ENCODE data around the gene JADE1.

Gene JADE1

GRCh38 chr4:128866269-128866668 lies 56.8 kb downstream of the JADE1 start:
- H3K4me2 ChIP-seq (ENCODE audit: insufficient read depth, low read length, poor library complexity, severe bottlenecking) = no peak overlapping the region
- H3K9ac ChIP-seq (ENCODE audit: low read depth, low read length, poor library complexity) = no peak overlapping the region
- peaks cover 35 to 99% of the 10 kb centered on the region in 2 donors for H3K36me3 ChIP-seq (replicated peaks in 1 of 2; ENCODE audit: control insufficient read depth in 2 of 2, insufficient read depth in 2 of 2, low read length in 2 of 2)
- no peaks in the 10 kb centered on the region for H3K9me3 ChIP-seq (replicated peaks in 1 of 2; ENCODE audit: control insufficient read depth in 2 of 2, insufficient read depth in 1 of 2, low read depth in 1 of 2, low read length in 2 of 2)
- H2AK5ac ChIP-seq (ENCODE audit: low read depth, low read length) = no peak overlapping the region
- no peak overlapping the region for H3K23ac ChIP-seq (ENCODE audit: low read depth, low read length, poor library complexity)
- H3K27ac ChIP-seq (replicated peaks; ENCODE audit: low read length) = no peak overlapping the region
- H4K91ac ChIP-seq (ENCODE audit: low read depth, low read length, poor library complexity) = no peak overlapping the region
- no peak overlapping the region for H2BK12ac ChIP-seq (ENCODE audit: low read length)
- H2AFZ ChIP-seq (ENCODE audit: low read length) = no peak overlapping the region
- no peak overlapping the region for H4K8ac ChIP-seq (ENCODE audit: low read depth, low read length)
- H2BK15ac ChIP-seq (ENCODE audit: low read length) = no peak overlapping the region
- no peak overlapping the region for H3K14ac ChIP-seq (ENCODE audit: low read length)
- H2BK120ac ChIP-seq (ENCODE audit: low read depth, low read length) = no peak overlapping the region
- no peak overlapping the region for H2BK5ac ChIP-seq (ENCODE audit: low read length)
- H3K4me1 ChIP-seq (ENCODE audit: control insufficient read depth in 2 of 2, insufficient read depth in 1 of 2, low read depth in 1 of 2, low read length in 2 of 2) = peaks cover 0 to 10% of the 10 kb centered on the region in 2 donors
- no CpG with 5 or more reads among the region's 2 CpGs for WGBS, 2 donors (ENCODE audit: extremely low coverage in 2 of 2, insufficient read length in 2 of 2, insufficient replicate concordance in 1 of 2)
- H3K4me3 ChIP-seq (ENCODE audit: low read length in 2 of 2) = no peak overlapping the region
- no peaks in the 10 kb centered on the region for H3K79me1 ChIP-seq (ENCODE audit: low read depth, low read length)
- no peak overlapping the region for H3K4ac ChIP-seq (ENCODE audit: low read length)
- H3K18ac ChIP-seq (ENCODE audit: low read length) = no peak overlapping the region
- H3K27me3 ChIP-seq (ENCODE audit: control insufficient read depth in 3 of 3, insufficient read depth in 3 of 3, low read depth in 1 of 3, low read length in 3 of 3) = no peaks in the 10 kb centered on the region
- DNase-seq (ENCODE audit: low spot score) = no peak

DNA sequence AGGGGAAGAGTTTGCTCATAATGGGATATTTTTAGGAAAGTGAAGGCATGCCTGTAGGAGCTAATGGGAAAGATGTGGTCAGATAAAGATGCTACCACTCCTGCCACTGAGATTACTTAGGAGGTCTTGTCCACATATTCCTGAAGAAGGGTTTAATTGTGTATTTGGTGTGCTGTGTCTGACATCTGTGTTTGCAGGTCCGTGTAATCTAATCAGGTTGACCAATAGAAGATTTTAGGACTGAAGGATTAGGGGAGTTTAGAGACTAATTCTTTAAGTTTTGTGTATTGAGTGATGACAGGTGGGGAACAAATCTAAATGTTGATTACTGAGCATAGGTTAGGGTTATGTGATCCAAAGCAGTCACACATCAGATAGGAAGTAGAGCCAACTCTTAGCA lies 57.2 kb downstream of the JADE1 start:
- DNase-seq (ENCODE audit: low spot score) = no peak
- Histone ChIP-seq H4K8ac (ENCODE audit: low read depth, low read length) (no peak overlapping the region), H2BK5ac (ENCODE audit: low read length) (no peak overlapping the region), H3K27me3 (ENCODE audit: control insufficient read depth in 3 of 3, insufficient read depth in 3 of 3, low read depth in 1 of 3, low read length in 3 of 3) (no peaks in the 10 kb centered on the region), H3K4me2 (ENCODE audit: insufficient read depth, low read length, poor library complexity, severe bottlenecking) (no peak overlapping the region), H2BK15ac (ENCODE audit: low read length) (no peak overlapping the region), H3K14ac (ENCODE audit: low read length) (no peak overlapping the region), H3K23ac (ENCODE audit: low read depth, low read length, poor library complexity) (no peak overlapping the region), H3K27ac (replicated peaks; ENCODE audit: low read length) (no peak overlapping the region), H3K9ac (ENCODE audit: low read depth, low read length, poor library complexity) (no peak overlapping the region), H2BK120ac (ENCODE audit: low read depth, low read length) (no peak overlapping the region), H3K9me3 (replicated peaks in 1 of 2; ENCODE audit: control insufficient read depth in 2 of 2, insufficient read depth in 1 of 2, low read depth in 1 of 2, low read length in 2 of 2) (no peaks in the 10 kb centered on the region), H2BK12ac (ENCODE audit: low read length) (no peak overlapping the region), H2AFZ (ENCODE audit: low read length) (no peak overlapping the region), H3K4ac (ENCODE audit: low read length) (no peak overlapping the region), H3K4me1 (ENCODE audit: control insufficient read depth in 2 of 2, insufficient read depth in 1 of 2, low read depth in 1 of 2, low read length in 2 of 2) (peaks cover 0 to 10% of the 10 kb centered on the region in 2 donors), H4K91ac (ENCODE audit: low read depth, low read length, poor library complexity) (no peak overlapping the region), H3K36me3 (replicated peaks in 1 of 2; ENCODE audit: control insufficient read depth in 2 of 2, insufficient read depth in 2 of 2, low read length in 2 of 2) (peaks cover 36 to 99% of the 10 kb centered on the region in 2 donors), H3K4me3 (ENCODE audit: low read length in 2 of 2) (no peak overlapping the region), H2AK5ac (ENCODE audit: low read depth, low read length) (no peak overlapping the region), H3K79me1 (ENCODE audit: low read depth, low read length) (no peaks in the 10 kb centered on the region), H3K18ac (ENCODE audit: low read length) (no peak overlapping the region)
- no CpG with 5 or more reads among the region's 1 CpG for WGBS, 2 donors (ENCODE audit: extremely low coverage in 2 of 2, insufficient read length in 2 of 2, insufficient replicate concordance in 1 of 2)

DNA sequence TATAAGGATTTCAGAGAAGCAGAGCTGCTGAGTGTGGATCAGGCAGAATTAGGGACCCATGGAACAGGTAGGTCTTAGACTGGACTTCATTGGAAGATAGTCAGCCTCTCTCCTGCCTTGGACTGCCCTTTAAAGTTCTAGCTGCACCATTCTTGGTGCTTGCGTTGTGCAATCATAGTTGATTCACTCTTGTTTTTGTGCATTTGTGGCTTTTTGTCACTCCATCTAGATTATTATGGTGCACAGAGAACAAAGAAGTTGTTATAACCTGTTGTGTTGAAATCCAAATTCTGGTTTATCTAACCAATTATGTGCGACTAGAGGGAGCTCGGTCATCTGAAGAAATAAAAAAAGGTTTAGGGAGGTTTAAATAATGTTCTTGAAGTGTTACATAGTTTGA lies 59.3 kb downstream of the JADE1 start:
- no peak for DNase-seq (ENCODE audit: low spot score)
- no peak overlapping the region for H2BK120ac ChIP-seq (ENCODE audit: low read depth, low read length)
- H3K36me3 ChIP-seq (replicated peaks in 1 of 2; ENCODE audit: control insufficient read depth in 2 of 2, insufficient read depth in 2 of 2, low read length in 2 of 2) = peaks cover 35 to 99% of the 10 kb centered on the region in 2 donors
- H3K4ac ChIP-seq (ENCODE audit: low read length) = no peak overlapping the region
- H3K4me3 ChIP-seq (ENCODE audit: low read length in 2 of 2) = no peak overlapping the region
- no peak overlapping the region for H2BK15ac ChIP-seq (ENCODE audit: low read length)
- H2BK12ac ChIP-seq (ENCODE audit: low read length) = no peak overlapping the region
- H2BK5ac ChIP-seq (ENCODE audit: low read length) = no peak overlapping the region
- H3K79me1 ChIP-seq (ENCODE audit: low read depth, low read length) = no peaks in the 10 kb centered on the region
- H3K9me3 ChIP-seq (replicated peaks in 1 of 2; ENCODE audit: control insufficient read depth in 2 of 2, insufficient read depth in 1 of 2, low read depth in 1 of 2, low read length in 2 of 2) = no peaks in the 10 kb centered on the region
- H4K8ac ChIP-seq (ENCODE audit: low read depth, low read length) = no peak overlapping the region
- H3K4me1 ChIP-seq (ENCODE audit: control insufficient read depth in 2 of 2, insufficient read depth in 1 of 2, low read depth in 1 of 2, low read length in 2 of 2) = no peaks in the 10 kb centered on the region
- no peak overlapping the region for H3K18ac ChIP-seq (ENCODE audit: low read length)
- no peak overlapping the region for H2AK5ac ChIP-seq (ENCODE audit: low read depth, low read length)
- no peak overlapping the region for H3K9ac ChIP-seq (ENCODE audit: low read depth, low read length, poor library complexity)
- H2AFZ ChIP-seq (ENCODE audit: low read length) = no peak overlapping the region
- WGBS, 2 donors (ENCODE audit: extremely low coverage in 2 of 2, insufficient read length in 2 of 2, insufficient replicate concordance in 1 of 2) = no CpG with 5 or more reads among the region's 3 CpGs
- no peak overlapping the region for H3K14ac ChIP-seq (ENCODE audit: low read length)
- H3K27ac ChIP-seq (replicated peaks; ENCODE audit: low read length) = no peak overlapping the region
- H3K23ac ChIP-seq (ENCODE audit: low read depth, low read length, poor library complexity) = no peak overlapping the region
- no peak overlapping the region for H4K91ac ChIP-seq (ENCODE audit: low read depth, low read length, poor library complexity)
- no peak overlapping the region for H3K4me2 ChIP-seq (ENCODE audit: insufficient read depth, low read length, poor library complexity, severe bottlenecking)
- H3K27me3 ChIP-seq (ENCODE audit: control insufficient read depth in 3 of 3, insufficient read depth in 3 of 3, low read depth in 1 of 3, low read length in 3 of 3) = no peaks in the 10 kb centered on the region

DNA sequence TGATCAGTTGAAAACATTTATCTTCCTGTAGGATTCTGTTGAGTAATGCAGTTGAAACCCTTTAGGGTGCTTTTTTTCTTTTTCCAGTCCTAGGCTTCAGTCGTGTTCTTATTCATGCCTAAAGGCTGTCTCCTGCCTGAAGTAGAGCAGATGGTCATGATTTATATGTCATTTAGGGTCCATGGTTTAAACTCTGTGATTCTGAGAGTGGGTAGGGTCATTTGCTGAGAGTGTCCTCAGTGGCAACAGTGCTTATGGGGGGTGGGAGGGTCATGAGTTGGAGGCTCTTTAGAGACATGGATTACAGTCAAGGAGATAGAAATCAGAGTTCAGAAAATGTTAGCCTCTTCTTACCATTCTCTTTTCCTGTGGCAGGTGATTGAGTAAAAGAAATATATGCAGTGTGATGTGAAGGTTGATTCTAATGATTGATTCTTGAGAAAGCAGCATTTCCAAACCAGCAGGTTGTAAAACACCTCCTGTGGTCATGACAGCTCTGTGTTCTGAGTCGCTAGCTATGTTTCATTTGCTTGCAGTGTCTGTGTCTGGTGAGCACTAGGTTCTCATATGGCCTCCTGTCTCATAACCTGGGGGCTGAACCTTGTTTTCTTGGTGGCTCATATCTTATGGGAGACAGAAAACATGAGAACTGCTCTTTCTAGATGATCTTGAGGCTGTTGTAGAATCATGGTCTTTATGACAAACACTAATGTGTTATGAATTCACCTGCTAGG lies 60.4 kb downstream of the JADE1 start:
- Histone ChIP-seq H3K27ac (replicated peaks; ENCODE audit: low read length) (no peak overlapping the region), H2BK5ac (ENCODE audit: low read length) (no peak overlapping the region), H3K36me3 (replicated peaks in 1 of 2; ENCODE audit: control insufficient read depth in 2 of 2, insufficient read depth in 2 of 2, low read length in 2 of 2) (peaks cover 35 to 98% of the 10 kb centered on the region in 2 donors), H3K4me1 (ENCODE audit: control insufficient read depth in 2 of 2, insufficient read depth in 1 of 2, low read depth in 1 of 2, low read length in 2 of 2) (no peaks in the 10 kb centered on the region), H2BK120ac (ENCODE audit: low read depth, low read length) (no peak overlapping the region), H3K79me1 (ENCODE audit: low read depth, low read length) (no peaks in the 10 kb centered on the region), H3K9ac (ENCODE audit: low read depth, low read length, poor library complexity) (no peak overlapping the region), H3K4ac (ENCODE audit: low read length) (no peak overlapping the region), H3K23ac (ENCODE audit: low read depth, low read length, poor library complexity) (no peak overlapping the region), H3K4me3 (ENCODE audit: low read length in 2 of 2) (no peak overlapping the region), H4K91ac (ENCODE audit: low read depth, low read length, poor library complexity) (no peak overlapping the region), H2BK12ac (ENCODE audit: low read length) (no peak overlapping the region), H2AK5ac (ENCODE audit: low read depth, low read length) (no peak overlapping the region), H2AFZ (ENCODE audit: low read length) (no peak overlapping the region), H3K4me2 (ENCODE audit: insufficient read depth, low read length, poor library complexity, severe bottlenecking) (no peak overlapping the region), H3K9me3 (replicated peaks in 1 of 2; ENCODE audit: control insufficient read depth in 2 of 2, insufficient read depth in 1 of 2, low read depth in 1 of 2, low read length in 2 of 2) (no peaks in the 10 kb centered on the region), H3K18ac (ENCODE audit: low read length) (no peak overlapping the region), H2BK15ac (ENCODE audit: low read length) (no peak overlapping the region), H3K27me3 (ENCODE audit: control insufficient read depth in 3 of 3, insufficient read depth in 3 of 3, low read depth in 1 of 3, low read length in 3 of 3) (no peaks in the 10 kb centered on the region), H4K8ac (ENCODE audit: low read depth, low read length) (no peak overlapping the region), H3K14ac (ENCODE audit: low read length) (no peak overlapping the region)
- DNase-seq (ENCODE audit: low spot score) = no peak
- WGBS, 2 donors (ENCODE audit: extremely low coverage in 2 of 2, insufficient read length in 2 of 2, insufficient replicate concordance in 1 of 2) = no CpG with 5 or more reads among the region's 2 CpGs

Measured in neuronal stem cell (in vitro differentiated cells).